ENCODE data around the gene BIRC6. TPM values are rescaled to one million over a fixed set of nuclear protein-coding genes. Genes with fewer than 3 reads are reported as not detected.

BIRC6 gene
- total and polyA plus RNA-seq, 2 of the 4 experiments (the other 2 are of a cell fraction): 26.5 to 316 TPM

DNA sequence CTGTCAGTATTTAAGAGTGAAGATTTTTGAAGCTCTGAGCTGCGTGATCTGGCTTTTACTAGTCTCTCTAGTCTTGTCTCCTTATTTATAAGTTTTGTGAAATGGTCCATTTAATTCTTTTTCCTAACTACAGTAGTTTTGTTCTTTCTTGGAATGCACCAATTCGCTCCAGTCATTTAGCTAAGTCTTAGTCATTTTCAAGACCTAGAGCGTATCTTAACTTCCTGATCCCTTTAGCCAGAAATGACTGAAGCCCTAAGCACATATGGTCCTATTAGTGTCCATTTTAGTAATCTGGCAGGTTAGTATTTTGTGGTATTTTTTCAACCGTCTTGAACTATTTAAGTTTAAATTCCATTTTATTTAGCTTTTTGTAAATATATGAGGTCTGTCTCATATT, 3.6 kb downstream of the BIRC6 start:
- ChIA-PET CTCF (interaction anchor here (0.8 kb wide), 1 partner anchor 69 kb away, joined by 3 read pairs; no protein-coding TSS in a partner anchor), POLR2A (ENCODE audit: unreplicated experiment) (interaction anchor here (0.5 to 0.6 kb wide), 2 partner anchors 11 to 60 kb away, joined by 3 read pairs; no protein-coding TSS in a partner anchor)
- Histone ChIP-seq H4K91ac (ENCODE audit: insufficient read depth, low read depth, low read length) (no peak overlapping the region), H3K4ac (ENCODE audit: low read depth, low read length) (no peak overlapping the region), H4K5ac (ENCODE audit: low read depth, low read length) (no peak overlapping the region), H2BK20ac (ENCODE audit: low read depth, low read length) (no peak overlapping the region), H3K4me1 (ENCODE audit: control insufficient read depth, insufficient read depth, low read length) (peaks cover 1% of the 10 kb centered on the region; the same call in 1 of the 2 replicates), H3K9me3 (ENCODE audit: control insufficient read depth, insufficient read depth, low read length) (no peaks in the 10 kb centered on the region), H3K36me3 (ENCODE audit: control insufficient read depth, insufficient read depth, low read length) (peaks cover 2% of the 10 kb centered on the region; the same call in 1 of the 2 replicates), H2BK15ac (ENCODE audit: low read depth, low read length) (no peak overlapping the region), H3K27ac (ENCODE audit: insufficient read depth, low read length) (no peak overlapping the region), H4K8ac (ENCODE audit: low read depth in 2 of 2, low read length in 2 of 2) (no peak overlapping the region), H3K18ac (ENCODE audit: low read depth, low read length) (no peak overlapping the region), H3K79me1 (ENCODE audit: low read depth in 1 of 2, low read length in 2 of 2) (peaks cover 0 to 34% of the 10 kb centered on the region in 2 experiments; a peak in 2 of 4 replicates), H3K9ac (ENCODE audit: low read depth, low read length) (no peak overlapping the region), H3K4me2 (ENCODE audit: low read depth, low read length) (peak overlapping the region; percentile 45; the same call in 1 of the 2 replicates), H2BK120ac (ENCODE audit: low read depth, low read length) (no peak overlapping the region), H3K27me3 (ENCODE audit: control insufficient read depth, insufficient read depth, low read length) (no peaks in the 10 kb centered on the region), H3K4me3 (ENCODE audit: insufficient read depth, low read depth, low read length) (no peak overlapping the region), H2BK5ac (ENCODE audit: low read depth, low read length, poor library complexity, severe bottlenecking) (peak overlapping the region; percentile 38), H2AK5ac (ENCODE audit: low read depth, low read length) (no peak overlapping the region), H2AFZ (replicated peaks; ENCODE audit: low read length, poor library complexity) (no peak overlapping the region), H4K20me1 (ENCODE audit: insufficient read depth, low read length) (peaks cover 79% of the 10 kb centered on the region), H2AK9ac (replicated peaks; ENCODE audit: low read depth, low read length, poor library complexity) (no peak overlapping the region), H3K23ac (ENCODE audit: low read depth, low read length) (no peak overlapping the region), H3K56ac (ENCODE audit: extremely low read depth, insufficient read depth, low read length) (no peak overlapping the region), H3K14ac (replicated peaks; ENCODE audit: low read depth, low read length) (no peak overlapping the region), H3K9me1 (ENCODE audit: insufficient read depth, low read length) (peaks cover 7% of the 10 kb centered on the region; the same call in 1 of the 2 replicates)
- dilution Hi-C loops (cut with HindIII; ENCODE audit: low sequenced_read_pairs, unreplicated experiment) (no loop called here), intact Hi-C loops (cut with micrococcal nuclease) (no loop called here), in situ Hi-C loops (cut with MboI; ENCODE audit: low sequenced_read_pairs) (no loop called here)
- TF ChIP-seq BHLHE40 (IDR thresholded peaks at IDR 0.05; ENCODE audit: low read depth, low read length) (no peak), MAZ (IDR thresholded peaks at IDR 0.05; ENCODE audit: borderline replicate concordance, low read depth, low read length) (no peak), RAD21 (IDR thresholded peaks at IDR 0.05; ENCODE audit: low read length) (no peak), USF2 (IDR thresholded peaks at IDR 0.05; ENCODE audit: low read depth, low read length) (no peak), RFX5 (IDR thresholded peaks at IDR 0.05; ENCODE audit: low read depth, low read length) (no peak), SMC3 (IDR thresholded peaks at IDR 0.05; ENCODE audit: low read depth, low read length) (no peak), POLR2A (IDR thresholded peaks at IDR 0.05; ENCODE audit: low read depth, low read length) (no peak), MAFK (IDR thresholded peaks at IDR 0.05; ENCODE audit: low read depth, low read length) (no peak), MXI1 (IDR thresholded peaks at IDR 0.05; ENCODE audit: borderline replicate concordance, low read depth, low read length) (no peak), CHD1 (IDR thresholded peaks at IDR 0.05; ENCODE audit: low read depth, low read length) (no peak), RCOR1 (IDR thresholded peaks at IDR 0.05; ENCODE audit: insufficient replicate concordance, low read length) (no peak), NFE2L2 (IDR thresholded peaks at IDR 0.05; ENCODE audit: low read depth, low read length) (no peak), FOS (IDR thresholded peaks at IDR 0.05; ENCODE audit: low read depth, low read length) (no peak), CEBPB (IDR thresholded peaks at IDR 0.05; ENCODE audit: low read depth, low read length) (no peak)
- TF ChIP-seq, protein P1, sequence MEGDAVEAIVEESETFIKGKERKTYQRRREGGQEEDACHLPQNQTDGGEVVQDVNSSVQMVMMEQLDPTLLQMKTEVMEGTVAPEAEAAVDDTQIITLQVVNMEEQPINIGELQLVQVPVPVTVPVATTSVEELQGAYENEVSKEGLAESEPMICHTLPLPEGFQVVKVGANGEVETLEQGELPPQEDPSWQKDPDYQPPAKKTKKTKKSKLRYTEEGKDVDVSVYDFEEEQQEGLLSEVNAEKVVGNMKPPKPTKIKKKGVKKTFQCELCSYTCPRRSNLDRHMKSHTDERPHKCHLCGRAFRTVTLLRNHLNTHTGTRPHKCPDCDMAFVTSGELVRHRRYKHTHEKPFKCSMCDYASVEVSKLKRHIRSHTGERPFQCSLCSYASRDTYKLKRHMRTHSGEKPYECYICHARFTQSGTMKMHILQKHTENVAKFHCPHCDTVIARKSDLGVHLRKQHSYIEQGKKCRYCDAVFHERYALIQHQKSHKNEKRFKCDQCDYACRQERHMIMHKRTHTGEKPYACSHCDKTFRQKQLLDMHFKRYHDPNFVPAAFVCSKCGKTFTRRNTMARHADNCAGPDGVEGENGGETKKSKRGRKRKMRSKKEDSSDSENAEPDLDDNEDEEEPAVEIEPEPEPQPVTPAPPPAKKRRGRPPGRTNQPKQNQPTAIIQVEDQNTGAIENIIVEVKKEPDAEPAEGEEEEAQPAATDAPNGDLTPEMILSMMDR (conservative IDR thresholded peaks at IDR 0.05; ENCODE audit: low read depth, low read length): no peak
- TF ChIP-seq, protein P2, sequence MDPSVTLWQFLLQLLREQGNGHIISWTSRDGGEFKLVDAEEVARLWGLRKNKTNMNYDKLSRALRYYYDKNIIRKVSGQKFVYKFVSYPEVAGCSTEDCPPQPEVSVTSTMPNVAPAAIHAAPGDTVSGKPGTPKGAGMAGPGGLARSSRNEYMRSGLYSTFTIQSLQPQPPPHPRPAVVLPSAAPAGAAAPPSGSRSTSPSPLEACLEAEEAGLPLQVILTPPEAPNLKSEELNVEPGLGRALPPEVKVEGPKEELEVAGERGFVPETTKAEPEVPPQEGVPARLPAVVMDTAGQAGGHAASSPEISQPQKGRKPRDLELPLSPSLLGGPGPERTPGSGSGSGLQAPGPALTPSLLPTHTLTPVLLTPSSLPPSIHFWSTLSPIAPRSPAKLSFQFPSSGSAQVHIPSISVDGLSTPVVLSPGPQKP (IDR thresholded peaks at IDR 0.05; ENCODE audit: borderline replicate concordance, low read depth, low read length): no peak
- no peak for ATAC-seq (ENCODE audit: low read depth)
- no TSS peak for BruUV-seq (replicated peaks)
- DNase-seq: peak; percentile 56
- no CpG with 5 or more reads among the region's 4 CpGs for WGBS, 2 experiments (ENCODE audit: extremely low coverage in 2 of 2, insufficient read length in 1 of 2)
